ENCODE data around the gene MRPL14. TPM values are rescaled to one million over a fixed set of nuclear protein-coding genes. Genes with fewer than 3 reads are reported as not detected.

Gene MRPL14
- total and polyA plus RNA-seq, 9 of the 15 experiments (the other 6 are each of a cell fraction or from before 2014, with no cell fraction given), result 126 to 424 (median 165) TPM

- TF ChIP-seq ZNF592 (IDR thresholded peaks at IDR 0.05) (peak; percentile 65; the same call in 1 of the 2 replicates), ETV1 (tag; conservative IDR thresholded peaks at IDR 0.05; ENCODE audit: low read depth) (no peak), FOXJ2 (tag; IDR thresholded peaks at IDR 0.05) (no peak), SPI1 (IDR thresholded peaks at IDR 0.05; ENCODE audit: borderline replicate concordance, low read depth, low read length) (no peak), TCF7L2 (IDR thresholded peaks at IDR 0.05; ENCODE audit: low read depth, low read length) (no peak), JUND (IDR thresholded peaks at IDR 0.05; ENCODE audit: borderline replicate concordance, low read depth, low read length) (0 out of 2 replicates have a peak, but pooled peaks have one; percentile 6), JUND (tag; IDR thresholded peaks at IDR 0.05; ENCODE audit: borderline replicate concordance, low read depth, low read length) (no peak), TRIM28 (IDR thresholded peaks at IDR 0.05) (no peak), MTA3 (IDR thresholded peaks at IDR 0.05; ENCODE audit: borderline replicate concordance) (0 out of 2 replicates have a peak, but pooled peaks have one; percentile 49), SMARCB1 (IDR thresholded peaks at IDR 0.05; ENCODE audit: insufficient read length, low read depth) (no peak), ZNF253 (CRISPR knock-in tag; conservative IDR thresholded peaks at IDR 0.05) (no peak), RBM39 (optimal IDR thresholded peaks at IDR 0.05; ENCODE audit: low read depth, low read length) (no peak), MYNN (IDR thresholded peaks at IDR 0.05) (0 out of 2 replicates have a peak, but pooled peaks have one; percentile 26), MYNN (CRISPR knock-in tag; IDR thresholded peaks at IDR 0.05) (no peak), MAZ (CRISPR knock-in tag; conservative IDR thresholded peaks at IDR 0.05 in 1 of 2, IDR thresholded peaks at IDR 0.05 in 1 of 2) (peak in 1 of 2 experiments; percentile 42; a peak in 3 of 4 replicates), SIN3B (IDR thresholded peaks at IDR 0.05; ENCODE audit: low read depth) (no peak), EHMT2 (IDR thresholded peaks at IDR 0.05) (no peak), PHTF2 (CRISPR knock-in tag; IDR thresholded peaks at IDR 0.05) (no peak), NR0B1 (IDR thresholded peaks at IDR 0.05; ENCODE audit: partially characterized antibody) (no peak), CBFB (CRISPR knock-in tag; IDR thresholded peaks at IDR 0.05) (no peak), MTF1 (CRISPR knock-in tag; IDR thresholded peaks at IDR 0.05; ENCODE audit: borderline replicate concordance) (no peak)
Observed at GRCh38 chr6:44128020-44128917, 1.0 kb upstream of the MRPL14 start (continued).

All from K562 (cell line).